AG10803 (cell line): ENCODE results near the gene SPATA12.

Experiments used
- DNase-seq: peaks from one replicate; pipeline ENCODE4 v3.0.0; 2010; ENCODE audit warnings: low read depth
- H3K4me3 ChIP-seq: 2 replicates; pipeline ENCODE4 v1.5.1; 2011; ENCODE audit warnings: mild to moderate bottlenecking, low read length, control low read depth
- CTCF ChIP-seq: conservative IDR thresholded peaks from 2 replicates; pipeline ENCODE4 v1.5.1; 2011; ENCODE audit warnings: mild to moderate bottlenecking, low read length, control low read depth, inconsistent platforms

Gene SPATA12

GRCh38 chr3:57098418-57099310 is 38.2 kb downstream of the SPATA12 start:
- no peak for TF ChIP-seq CTCF
- H3K4me3 ChIP-seq, result no peak overlapping the region
- no peak for DNase-seq

- H3K4me3 ChIP-seq, result no peak overlapping the region
- DNase-seq, result peak; percentile 80
- peak; percentile 95 for TF ChIP-seq CTCF
These were observed 39.7 kb downstream of the SPATA12 start for GRCh38 chr3:57100046-57100695.

GRCh38 chr3:57105585-57105984 is 45.1 kb downstream of the SPATA12 start:
- no peak for TF ChIP-seq CTCF
- H3K4me3 ChIP-seq, result no peak overlapping the region
- no peak for DNase-seq

- TF ChIP-seq CTCF, result no peak
- no peak for DNase-seq
- no peak overlapping the region for H3K4me3 ChIP-seq
These were observed 48.2 kb downstream of the SPATA12 start for GRCh38 chr3:57108684-57109083.

- DNase-seq, result no peak
- TF ChIP-seq CTCF, result no peak
- no peak overlapping the region for H3K4me3 ChIP-seq
These were observed 49.2 kb downstream of the SPATA12 start for GRCh38 chr3:57109437-57110199.

- TF ChIP-seq CTCF, result no peak
- DNase-seq, result no peak
- H3K4me3 ChIP-seq, result no peak overlapping the region
These were observed 49.8 kb downstream of the SPATA12 start for GRCh38 chr3:57110214-57110613.
